HG02610 (cell line): ENCODE measurements around the gene KIAA1328.

Experiments
- ATAC-seq: cut with Tn5 transposase; IDR thresholded peaks from one replicate; pipeline ENCODE4 v1.9.1; 2021; ENCODE audit warnings: mild to moderate bottlenecking, moderate library complexity; ENCODE audit not compliant: unreplicated experiment

The KIAA1328 gene

DNA sequence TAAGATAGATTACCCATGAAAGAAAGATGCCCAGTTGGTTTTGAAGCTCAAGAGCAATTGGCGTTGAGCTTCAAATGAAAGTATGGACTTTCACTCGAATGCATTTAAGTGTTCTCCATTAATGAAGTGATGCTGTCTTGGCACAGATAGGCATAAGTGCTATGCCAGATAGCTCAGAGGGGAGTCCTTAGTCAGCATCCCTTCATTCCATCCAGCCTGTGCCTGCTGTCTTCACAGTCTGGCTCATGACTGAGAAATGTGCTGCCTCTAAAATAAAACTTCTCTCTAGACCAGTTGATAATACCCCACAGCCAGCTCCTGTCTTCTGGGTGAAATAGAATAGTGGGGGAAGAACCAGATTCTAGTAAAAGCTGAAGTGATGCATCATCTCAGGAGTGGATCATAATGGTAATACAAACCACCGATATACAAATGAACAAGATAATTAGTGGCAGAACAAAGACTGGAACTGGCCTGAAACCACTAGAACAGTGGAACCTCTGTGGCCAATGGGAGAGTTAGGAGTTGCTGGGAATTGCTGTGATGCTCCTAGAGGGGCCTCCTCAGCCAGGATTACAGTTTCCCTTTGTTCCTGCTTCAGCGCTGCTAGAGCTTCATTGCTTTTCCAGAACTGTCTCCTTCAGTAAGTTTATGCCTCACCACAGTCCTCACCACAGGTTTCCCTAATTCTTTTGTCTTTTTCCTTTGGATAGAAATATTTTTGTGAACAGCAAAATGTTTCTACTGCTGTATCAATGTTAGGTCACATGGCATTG is 359.3 kb downstream of the KIAA1328 start:
- no peak for ATAC-seq

- ATAC-seq = no peak
Measured at GRCh38 chr18:37199741-37200140, 370.8 kb downstream of the KIAA1328 start.

DNA sequence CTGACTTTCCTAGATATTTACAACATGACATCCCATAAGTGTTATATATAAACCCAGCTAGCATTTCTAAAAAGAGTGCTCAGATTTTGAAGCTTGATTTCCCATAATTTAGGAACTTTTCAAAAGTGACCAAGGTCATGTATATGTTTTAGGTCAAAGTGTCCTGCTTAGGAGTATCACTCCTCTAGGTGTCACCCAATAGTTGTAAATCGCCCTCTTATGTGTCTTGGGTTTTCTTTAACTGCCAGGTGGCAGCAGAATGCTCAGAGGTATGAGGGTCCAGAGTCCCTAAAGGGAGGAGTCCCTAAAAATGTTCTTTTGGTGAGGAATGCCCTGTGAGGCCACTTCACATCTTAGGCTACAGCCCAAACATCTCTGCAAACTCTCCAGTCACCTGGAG is 378.4 kb downstream of the KIAA1328 start:
- no peak for ATAC-seq

- ATAC-seq = no peak
Measured at GRCh38 chr18:37210781-37211180, 381.9 kb downstream of the KIAA1328 start.

- ATAC-seq = no peak
Measured at GRCh38 chr18:37218022-37218590, 389.2 kb downstream of the KIAA1328 start.

DNA sequence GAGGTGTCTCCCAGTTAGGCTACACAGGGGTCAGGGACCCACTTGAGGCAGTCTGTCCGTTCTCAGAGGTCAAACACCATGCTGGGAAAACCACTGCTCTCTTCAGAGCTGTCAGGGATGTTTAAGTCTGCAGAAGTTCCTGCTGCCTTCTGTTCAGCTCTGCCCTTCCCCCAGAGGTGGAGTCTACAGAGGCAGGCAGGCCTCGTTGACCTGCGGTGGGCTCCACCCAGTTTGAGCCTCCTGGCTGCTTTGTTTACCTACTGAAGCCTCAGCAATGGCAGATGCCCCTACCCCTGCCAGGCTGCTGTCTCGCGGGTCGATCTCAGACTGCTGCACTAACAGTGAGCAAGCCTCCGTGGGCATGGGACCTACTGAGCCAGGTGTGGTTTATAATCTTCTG is 390.3 kb downstream of the KIAA1328 start:
- no peak for ATAC-seq

DNA sequence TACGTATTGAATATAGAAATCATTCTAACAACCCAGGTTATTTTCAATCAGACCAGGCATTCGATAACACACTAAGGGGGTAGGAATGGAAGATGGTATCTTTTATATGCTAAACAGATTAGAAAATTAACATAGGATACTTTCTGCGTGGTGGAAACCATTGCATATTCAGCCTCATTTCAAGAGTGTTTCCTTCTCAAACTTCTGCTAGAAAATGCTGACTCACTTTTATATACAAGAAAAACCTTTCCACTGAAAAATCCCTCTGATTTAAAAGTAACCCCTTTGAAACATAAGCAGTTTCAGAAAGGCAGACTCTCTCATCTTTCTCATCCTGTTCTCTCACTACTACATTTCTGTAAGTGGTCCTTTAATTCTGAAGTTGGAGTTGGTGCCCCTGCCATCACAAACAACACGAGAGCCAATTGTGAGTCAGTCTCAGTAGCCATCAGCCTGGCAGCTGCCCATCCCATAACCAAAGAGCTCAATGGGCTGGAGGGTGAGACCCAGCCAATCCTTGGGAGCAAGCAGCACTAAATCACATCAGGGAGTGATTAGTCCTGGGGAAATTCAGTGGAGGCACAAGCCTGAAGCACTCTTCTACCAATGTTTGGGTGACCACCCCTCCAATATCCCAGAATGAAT is 393.5 kb downstream of the KIAA1328 start:
- ATAC-seq = no peak

DNA sequence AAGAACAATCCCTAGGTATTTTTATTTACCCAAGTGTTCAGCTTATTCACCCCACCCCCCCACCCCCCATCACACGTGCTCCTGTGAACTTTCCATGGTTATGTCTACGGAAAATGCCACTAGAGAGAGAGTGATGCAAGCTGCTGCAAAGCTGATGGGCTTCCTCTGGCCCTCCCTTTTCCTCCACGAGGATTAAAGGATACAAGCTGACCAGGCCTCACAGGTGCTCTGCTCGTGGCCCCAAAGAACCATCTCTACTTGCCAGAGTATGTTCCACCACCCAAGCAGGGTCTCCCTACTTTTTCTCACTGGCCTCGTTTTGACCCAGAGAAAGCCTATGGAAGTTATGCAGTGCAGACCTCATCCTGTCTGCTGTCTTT is 394.1 kb downstream of the KIAA1328 start:
- no peak for ATAC-seq

DNA sequence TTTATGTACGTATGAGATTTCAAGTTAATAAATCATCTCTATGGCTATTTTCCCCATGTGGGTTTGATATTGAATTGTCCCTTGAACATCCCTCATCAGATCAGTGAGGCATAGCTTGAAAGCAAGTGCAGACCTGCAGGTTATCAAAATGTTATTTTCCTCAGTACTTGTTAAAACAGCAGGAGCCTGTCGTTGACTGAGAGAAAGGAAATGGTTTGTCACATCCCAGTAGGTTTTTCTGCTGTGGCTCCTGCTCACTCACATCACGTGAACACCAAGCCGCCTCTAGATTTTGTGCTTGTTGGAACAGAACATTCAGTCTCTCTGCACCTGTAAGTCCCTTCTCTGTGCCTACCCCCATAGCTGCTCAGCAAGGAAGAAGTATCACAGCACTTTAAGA is 396.4 kb downstream of the KIAA1328 start:
- ATAC-seq = no peak

- ATAC-seq = no peak
Measured at GRCh38 chr18:37230768-37231167, 401.8 kb downstream of the KIAA1328 start.

DNA sequence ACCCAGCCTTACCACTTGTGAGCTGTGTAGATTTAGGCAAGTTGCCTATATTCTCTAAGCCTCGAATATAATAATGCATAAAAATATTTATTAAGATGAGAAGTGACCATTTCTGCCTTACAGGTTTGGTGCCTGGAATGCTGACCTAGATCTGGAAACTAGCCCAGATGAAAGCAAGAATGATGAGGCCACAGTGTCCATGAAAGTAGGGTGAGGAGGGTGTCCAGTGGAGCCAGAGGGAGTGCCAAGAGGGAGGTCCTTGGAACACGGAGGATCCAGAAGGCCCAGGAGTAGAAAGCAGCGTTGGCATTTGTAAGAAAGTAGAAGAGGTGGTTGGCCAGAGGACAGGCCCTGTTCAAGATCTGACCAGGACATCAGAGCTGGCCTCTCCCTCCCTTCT is 402.3 kb downstream of the KIAA1328 start:
- ATAC-seq = no peak

DNA sequence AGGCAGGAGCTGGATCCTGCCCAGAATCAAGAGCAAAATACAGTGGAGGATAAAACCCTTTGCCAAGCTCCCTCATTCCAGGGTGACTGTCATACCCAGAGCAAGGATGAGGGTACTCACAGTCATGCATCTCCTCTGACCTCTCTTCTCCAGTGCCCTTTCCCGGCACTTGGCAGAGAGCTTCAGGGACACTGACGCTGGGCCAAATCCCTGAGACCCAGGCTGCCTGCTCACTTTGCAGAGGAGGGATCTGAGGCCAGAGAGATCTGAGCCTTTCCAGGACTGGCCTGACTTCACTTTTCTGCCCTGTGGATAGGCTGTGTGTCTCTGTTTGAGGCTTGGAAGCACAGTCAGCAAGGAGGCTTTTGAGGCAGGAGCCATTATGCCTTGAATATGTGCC is 406.7 kb downstream of the KIAA1328 start:
- no peak for ATAC-seq

GRCh38 chr18:37238282-37239108 is 409.6 kb downstream of the KIAA1328 start:
- ATAC-seq = no peak

GRCh38 chr18:37242091-37242490 is 413.2 kb downstream of the KIAA1328 start:
- no peak for ATAC-seq

DNA sequence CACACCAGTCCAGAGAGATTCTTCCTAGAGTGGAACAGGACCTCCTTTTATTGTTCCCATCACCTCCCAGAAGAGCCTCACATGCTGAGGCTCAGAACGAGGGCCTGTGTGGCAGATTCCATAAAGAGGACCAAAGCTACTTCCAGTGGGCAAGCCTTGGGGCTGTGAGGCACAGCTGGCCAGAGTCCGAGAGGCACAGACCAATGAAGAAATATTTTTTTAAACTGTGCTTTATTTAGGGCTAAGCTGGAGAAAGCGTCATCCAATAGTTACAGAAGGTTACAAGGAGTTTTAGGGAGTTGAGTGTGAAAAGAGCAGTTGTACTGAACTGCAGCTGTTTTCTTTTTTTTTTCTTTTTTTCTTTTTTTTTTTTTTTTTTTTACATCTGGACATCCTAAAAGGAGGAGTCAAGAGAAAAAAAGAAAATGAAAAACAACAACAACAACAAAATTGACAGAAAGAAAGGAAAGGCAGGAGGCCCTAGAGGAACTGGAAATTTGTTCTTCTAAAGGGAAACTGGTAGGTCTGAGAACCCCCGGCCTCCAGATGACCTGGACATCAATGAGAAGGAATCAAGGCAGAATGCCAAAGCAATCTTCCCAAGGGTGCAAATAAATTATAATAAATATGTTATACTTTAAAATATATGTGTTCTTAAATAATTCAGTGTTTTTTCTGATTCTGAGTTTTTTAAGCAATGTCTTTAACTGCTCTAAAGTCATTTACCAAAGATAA is 414.1 kb downstream of the KIAA1328 start:
- no peak for ATAC-seq

DNA sequence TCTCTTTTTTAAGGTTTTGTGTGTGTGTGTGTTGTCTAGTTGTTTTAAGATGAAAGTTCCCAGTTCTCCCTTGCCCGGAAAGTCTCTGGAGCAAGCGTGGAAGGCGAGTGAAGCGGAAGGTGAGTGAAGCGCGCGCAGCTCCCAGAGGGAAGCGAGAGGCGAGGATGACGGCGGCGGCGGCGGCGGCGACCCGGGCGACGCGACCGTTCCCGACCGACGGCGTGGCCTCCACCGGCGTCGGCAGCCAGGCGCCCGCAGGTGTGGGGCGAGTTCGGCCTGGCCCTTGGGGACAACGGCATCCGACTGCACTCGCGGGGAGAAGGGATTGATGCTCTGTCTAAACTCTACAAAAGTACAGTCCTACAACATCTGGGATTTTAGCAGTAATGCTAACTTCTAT is 414.8 kb downstream of the KIAA1328 start:
- no peak for ATAC-seq

DNA sequence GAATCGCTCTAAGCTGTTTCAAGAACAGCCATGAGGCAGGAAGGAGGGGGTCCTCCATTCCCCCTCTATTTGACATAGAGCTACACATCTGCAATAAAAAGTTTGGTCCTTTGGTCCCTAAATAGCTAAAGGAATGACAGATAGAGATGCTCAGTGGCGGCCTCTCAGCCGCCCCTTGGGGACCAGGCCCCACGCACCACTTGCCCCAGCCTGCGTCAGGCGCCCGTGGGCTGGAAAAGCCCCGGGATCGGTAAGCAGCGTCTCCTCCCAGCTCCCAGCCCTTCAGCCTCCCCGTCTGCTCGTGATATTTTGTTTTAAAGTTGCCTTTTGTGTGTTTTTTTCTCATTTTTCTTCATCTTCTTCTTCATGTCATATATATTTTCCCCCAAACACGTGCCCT is 415.7 kb downstream of the KIAA1328 start:
- no peak for ATAC-seq

DNA sequence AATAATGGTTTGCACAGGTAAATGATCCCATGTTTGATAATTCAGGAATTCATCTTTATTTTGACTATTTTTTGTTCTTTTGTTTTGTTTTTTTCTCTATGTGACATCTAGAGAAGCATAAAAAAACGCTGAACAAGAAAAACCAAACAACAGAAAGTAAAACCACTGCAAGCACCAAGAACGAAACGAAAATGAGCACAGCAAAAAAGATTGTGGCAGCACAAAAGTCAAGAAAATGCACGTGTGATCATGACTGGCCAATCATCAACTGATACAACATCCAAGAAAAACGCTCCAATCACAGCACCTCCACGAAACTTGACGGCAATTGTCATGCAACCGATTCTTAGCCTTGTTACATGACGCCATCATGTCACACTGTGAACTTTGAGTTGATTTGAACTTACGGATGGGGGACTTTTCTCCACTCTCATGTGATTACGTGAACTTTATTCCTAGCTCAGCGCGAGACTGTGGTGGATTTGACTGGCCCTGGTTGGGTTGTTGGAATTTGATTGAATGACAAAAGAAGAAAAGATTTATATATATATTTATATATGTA is 417.9 kb downstream of the KIAA1328 start:
- no peak for ATAC-seq

GRCh38 chr18:37247497-37248161 is 418.7 kb downstream of the KIAA1328 start:
- no peak for ATAC-seq

GRCh38 chr18:37248281-37248680 is 419.4 kb downstream of the KIAA1328 start:
- no peak for ATAC-seq
